IMR-90 (cell line): ENCODE results near the gene RMI1. TPM values are rescaled to one million over a fixed set of nuclear protein-coding genes. Genes with fewer than 3 reads are reported as not detected.

Experiments
- ATAC-seq: fragments of 200-7000 bp; cut with Tn5 transposase; 2 replicates; pipeline ENCODE4 v1.9.1; 2020; ENCODE audit warnings: low read depth, mild to moderate bottlenecking, moderate library complexity
- BruUV-seq: library from RNA; stranded (reverse); fragments of 400-500 nt; replicated peaks from 2 replicates; lab custom pipeline; 2021; lab: Mats Ljungman, UMichigan
- CTCF ChIA-PET: fragments of 300-600 bp; formaldehyde crosslinking; extraction: SDS; loops from one replicate; lab custom pipeline; 2021; ENCODE audit warnings: antibody characterized with exemption; lab: Yijun Ruan, JAX
- POLR2A ChIA-PET: fragments of 300-600 bp; sonication (Branson Sonifier 250); formaldehyde crosslinking; loops from one replicate; lab custom pipeline; 2022; ENCODE audit warnings: antibody characterized with exemption; ENCODE audit not compliant: unreplicated experiment; lab: Charles Lee
- DNase-seq: peaks from one replicate; pipeline ENCODE4 v3.0.0; 2013
- H2AFZ ChIP-seq: replicated peaks from 2 replicates; pipeline ENCODE3; 2013; ENCODE audit warnings: low read length, mild to moderate bottlenecking; ENCODE audit not compliant: poor library complexity
- H2AK5ac ChIP-seq: 2 replicates; pipeline ENCODE4 v1.6.1; 2013; ENCODE audit warnings: low read depth, low read length, inconsistent platforms
- H2AK9ac ChIP-seq: replicated peaks from 2 replicates; pipeline ENCODE3; 2013; ENCODE audit warnings: mild to moderate bottlenecking, low read depth, low read length, moderate library complexity; ENCODE audit not compliant: poor library complexity
- H2BK120ac ChIP-seq: 2 replicates; pipeline ENCODE4 v1.6.1; 2013; ENCODE audit warnings: low read depth, low read length, inconsistent platforms
- H2BK15ac ChIP-seq: 3 replicates; pipeline ENCODE4 v1.6.1; 2013; ENCODE audit warnings: low read depth, low read length, inconsistent platforms
- H2BK20ac ChIP-seq: 2 replicates; pipeline ENCODE4 v1.6.1; 2013; ENCODE audit warnings: low read depth, mild to moderate bottlenecking, inconsistent platforms, low read length, moderate library complexity
- H2BK5ac ChIP-seq: 2 replicates; pipeline ENCODE4 v1.6.1; 2013; ENCODE audit warnings: mild to moderate bottlenecking, low read depth, low read length, inconsistent platforms; ENCODE audit not compliant: poor library complexity, severe bottlenecking
- H3K14ac ChIP-seq: replicated peaks from 2 replicates; pipeline ENCODE4 v1.6.1; 2013; ENCODE audit warnings: low read depth, low read length, inconsistent platforms
- H3K18ac ChIP-seq: 2 replicates; pipeline ENCODE4 v1.6.1; 2013; ENCODE audit warnings: low read depth, low read length, control low read depth
- H3K23ac ChIP-seq: 2 replicates; pipeline ENCODE4 v1.6.1; 2013; ENCODE audit warnings: low read depth, low read length, inconsistent platforms
- H3K27ac ChIP-seq: 2 replicates; pipeline ENCODE4 v1.5.1; 2013; ENCODE audit warnings: mild to moderate bottlenecking, control low read depth, low read length; ENCODE audit not compliant: insufficient read depth
- H3K27me3 ChIP-seq: 2 replicates; pipeline ENCODE4 v1.6.1; 2013; ENCODE audit warnings: low read length; ENCODE audit not compliant: control insufficient read depth, insufficient read depth
- H3K36me3 ChIP-seq: 2 replicates; pipeline ENCODE4 v1.6.1; 2013; ENCODE audit warnings: low read length, mixed read lengths; ENCODE audit not compliant: control insufficient read depth, insufficient read depth
- H3K4ac ChIP-seq: 2 replicates; pipeline ENCODE4 v1.6.1; 2013; ENCODE audit warnings: low read depth, low read length, inconsistent platforms
- H3K4me1 ChIP-seq: 2 replicates; pipeline ENCODE4 v1.6.1; 2013; ENCODE audit warnings: low read length, mixed read lengths; ENCODE audit not compliant: control insufficient read depth, insufficient read depth
- H3K4me2 ChIP-seq: 2 replicates; pipeline ENCODE4 v1.6.1; 2013; ENCODE audit warnings: low read depth, mild to moderate bottlenecking, control low read depth, low read length, moderate library complexity
- H3K4me3 ChIP-seq: 2 replicates; pipeline ENCODE4 v1.5.1; 2013; ENCODE audit warnings: low read depth, mild to moderate bottlenecking, control low read depth, low read length, moderate library complexity; ENCODE audit not compliant: insufficient read depth
- H3K56ac ChIP-seq: 2 replicates; pipeline ENCODE4 v1.6.1; 2013; ENCODE audit warnings: low read length, inconsistent platforms; ENCODE audit not compliant: insufficient read depth; ENCODE audit errors: extremely low read depth
- H3K79me1 ChIP-seq, 2 experiments: 2 replicates each; pipeline ENCODE4 v1.6.1; 2013; ENCODE audit warnings: low read length in 2 of 2, inconsistent platforms in 1 of 2, low read depth in 1 of 2
- H3K9ac ChIP-seq: 2 replicates; pipeline ENCODE4 v1.6.1; 2013; ENCODE audit warnings: low read depth, low read length, control low read depth
- H3K9me1 ChIP-seq: 2 replicates; pipeline ENCODE4 v1.6.1; 2013; ENCODE audit warnings: low read length, inconsistent platforms; ENCODE audit not compliant: insufficient read depth
- H3K9me3 ChIP-seq: 2 replicates; pipeline ENCODE4 v1.6.1; 2013; ENCODE audit warnings: low read length; ENCODE audit not compliant: control insufficient read depth, insufficient read depth
- H4K20me1 ChIP-seq: 2 replicates; pipeline ENCODE4 v1.6.1; 2013; ENCODE audit warnings: low read length, inconsistent platforms; ENCODE audit not compliant: insufficient read depth
- H4K5ac ChIP-seq: 2 replicates; pipeline ENCODE4 v1.6.1; 2013; ENCODE audit warnings: mild to moderate bottlenecking, low read depth, low read length, control low read depth
- H4K8ac ChIP-seq, 2 experiments: 2 replicates each; pipeline ENCODE4 v1.6.1; 2013; ENCODE audit warnings: low read depth in 2 of 2, low read length in 2 of 2, control low read depth in 1 of 2, inconsistent platforms in 1 of 2
- H4K91ac ChIP-seq: 2 replicates; pipeline ENCODE4 v1.6.1; 2013; ENCODE audit warnings: low read depth, low read length, inconsistent platforms; ENCODE audit not compliant: insufficient read depth
- CTCF ChIP-seq: conservative IDR thresholded peaks from 2 replicates; pipeline ENCODE4 v1.5.1; 2012; ENCODE audit warnings: mild to moderate bottlenecking, low read depth, low read length, improper control_type of control experiment
- ELK1 ChIP-seq: fragments of 150-350 bp; IDR thresholded peaks from 2 replicates; pipeline ENCODE4 v1.6.1; 2016; ENCODE audit warnings: low read depth, mild to moderate bottlenecking, low read length, moderate library complexity, borderline replicate concordance
- MAFK ChIP-seq: IDR thresholded peaks from 2 replicates; pipeline ENCODE4 v1.6.1; 2012; ENCODE audit warnings: low read depth, low read length, improper control_type of control experiment
- NFE2L2 ChIP-seq: fragments of 150-350 bp; IDR thresholded peaks from 2 replicates; pipeline ENCODE4 v1.6.1; 2016; ENCODE audit warnings: low read depth, mild to moderate bottlenecking, low read length
- POLR2A ChIP-seq: IDR thresholded peaks from 2 replicates; pipeline ENCODE4 v1.6.1; 2012; ENCODE audit warnings: mild to moderate bottlenecking, low read depth, low read length
- RCOR1 ChIP-seq: IDR thresholded peaks from 2 replicates; pipeline ENCODE4 v1.6.1; 2012; ENCODE audit warnings: mild to moderate bottlenecking, low read length, improper control_type of control experiment; ENCODE audit not compliant: insufficient replicate concordance
- RFX5 ChIP-seq: IDR thresholded peaks from 2 replicates; pipeline ENCODE4 v1.8.0; 2012; ENCODE audit warnings: low read depth, mild to moderate bottlenecking, low read length, moderate library complexity
- SMC3 ChIP-seq: fragments of 150-350 bp; IDR thresholded peaks from 2 replicates; pipeline ENCODE4 v1.6.1; 2016; ENCODE audit warnings: low read depth, mild to moderate bottlenecking, antibody characterized with exemption, low read length, moderate library complexity
- USF2 ChIP-seq: fragments of 150-350 bp; IDR thresholded peaks from 2 replicates; pipeline ENCODE4 v1.6.1; 2017; ENCODE audit warnings: mild to moderate bottlenecking, antibody characterized with exemption, low read length, low read depth
- WGBS, 2 experiments: methylation state at CpG; one replicate each; pipeline versions ENCODE4 v1.1.5 to v1.1.7; 2013; ENCODE audit warnings: missing lambda C conversion rate in 2 of 2; ENCODE audit not compliant: insufficient read length in 1 of 2; ENCODE audit errors: extremely low coverage in 2 of 2; 5-methylcytosine and 5-hydroxymethylcytosine counted together
- dilution Hi-C: fragments of 300-500 bp; cut with HindIII; formaldehyde crosslinking; loops from one replicate; pipeline ENCODE4 v1.14.3; 2018; ENCODE audit warnings: low sequenced_read_pairs; ENCODE audit not compliant: unreplicated experiment
- in situ Hi-C: fragments of 300-500 bp; cut with MboI; formaldehyde crosslinking; loops from 3 replicates; pipeline ENCODE4 v1.14.3; 2019; ENCODE audit warnings: low sequenced_read_pairs, inconsistent platforms, mixed read lengths
- intact Hi-C: fragments of 100-400 bp; cut with micrococcal nuclease; formaldehyde crosslinking; loops from 2 replicates; pipeline ENCODE4 v1.10.0; 2022
- polyA plus RNA-seq, 3 experiments: library from polyadenylated mRNA; depleted of rRNA; stranded (reverse); fragments of >200 nt; gene quantifications; 2 replicates each; pipeline ENCODE4 v1.2.3, GENCODE V29; 2012; ENCODE audit warnings: low replicate concordance in 1 of 3
- total RNA-seq: library from RNA; depleted of rRNA; stranded (reverse); fragments of >200 nt; gene quantifications from 2 replicates; pipeline ENCODE4 v1.2.3, GENCODE V29; 2012

The RMI1 gene
- total and polyA plus RNA-seq, 2 of the 4 experiments (the other 2 are of a cell fraction), result 4.4 to 6.8 TPM

GRCh38 chr9:83987402-83987791, 6.8 kb downstream of the RMI1 start:
- Histone ChIP-seq H2AK5ac (no peak overlapping the region; the same call in 1 of the 2 replicates), H3K4me1 (peaks cover 2% of the 10 kb centered on the region), H4K5ac (no peak overlapping the region), H3K9ac (no peak overlapping the region), H3K36me3 (peaks cover 3% of the 10 kb centered on the region; the same call in 1 of the 2 replicates), H2BK5ac (peak overlapping the region; percentile 13), H3K18ac (no peak overlapping the region), H2AFZ (no peak overlapping the region), H3K27me3 (no peaks in the 10 kb centered on the region), H3K27ac (no peak overlapping the region), H2BK20ac (no peak overlapping the region), H3K4ac (peak overlapping the region; percentile 51; the same call in 1 of the 2 replicates), H3K9me1 (no peaks in the 10 kb centered on the region), H2AK9ac (no peak overlapping the region), H3K4me3 (no peak overlapping the region), H3K14ac (no peak overlapping the region), H4K20me1 (no peaks in the 10 kb centered on the region), H3K4me2 (no peak overlapping the region), H3K79me1 (peaks cover 12 to 26% of the 10 kb centered on the region in 2 experiments), H2BK15ac (no peak overlapping the region), H2BK120ac (peak overlapping the region; percentile 43; the same call in 1 of the 2 replicates), H3K23ac (no peak overlapping the region), H4K91ac (no peak overlapping the region), H3K9me3 (no peaks in the 10 kb centered on the region), H4K8ac (peak overlapping the region in 1 of 2 experiments; percentile 93; a peak in 1 of 4 replicates), H3K56ac (no peak overlapping the region)
- in situ Hi-C loops (no loop called here), intact Hi-C loops (loop anchor here (10.0 kb wide), 1 partner anchor 283 kb away; the partner anchor contains the start of gene UBQLN1), dilution Hi-C loops (no loop called here)
- TF ChIP-seq MAFK, result no peak
- TF ChIP-seq CTCF, result no peak
- no peak for TF ChIP-seq USF2
- no peak for TF ChIP-seq POLR2A
- no peak for TF ChIP-seq ELK1
- no peak for TF ChIP-seq RCOR1
- no peak for TF ChIP-seq SMC3
- TF ChIP-seq NFE2L2, result no peak
- no peak for TF ChIP-seq RFX5
- no TSS peak for BruUV-seq
- ATAC-seq (no peak), DNase-seq (no peak)
- WGBS, 2 experiments, result no CpG with 5 or more reads among the region's 1 CpG
- ChIA-PET CTCF (no interaction called here), POLR2A (no interaction called here)
